ENCODE measurements around the gene SYT15.

GRCh38 chr10:46554166-46554781, 24.7 kb upstream of the SYT15 start:
- no peak for TF ChIP-seq BCL11A (tag by site-specific recombination; IDR thresholded peaks at IDR 0.05; ENCODE audit: low read depth)
- TF ChIP-seq, protein P1, sequence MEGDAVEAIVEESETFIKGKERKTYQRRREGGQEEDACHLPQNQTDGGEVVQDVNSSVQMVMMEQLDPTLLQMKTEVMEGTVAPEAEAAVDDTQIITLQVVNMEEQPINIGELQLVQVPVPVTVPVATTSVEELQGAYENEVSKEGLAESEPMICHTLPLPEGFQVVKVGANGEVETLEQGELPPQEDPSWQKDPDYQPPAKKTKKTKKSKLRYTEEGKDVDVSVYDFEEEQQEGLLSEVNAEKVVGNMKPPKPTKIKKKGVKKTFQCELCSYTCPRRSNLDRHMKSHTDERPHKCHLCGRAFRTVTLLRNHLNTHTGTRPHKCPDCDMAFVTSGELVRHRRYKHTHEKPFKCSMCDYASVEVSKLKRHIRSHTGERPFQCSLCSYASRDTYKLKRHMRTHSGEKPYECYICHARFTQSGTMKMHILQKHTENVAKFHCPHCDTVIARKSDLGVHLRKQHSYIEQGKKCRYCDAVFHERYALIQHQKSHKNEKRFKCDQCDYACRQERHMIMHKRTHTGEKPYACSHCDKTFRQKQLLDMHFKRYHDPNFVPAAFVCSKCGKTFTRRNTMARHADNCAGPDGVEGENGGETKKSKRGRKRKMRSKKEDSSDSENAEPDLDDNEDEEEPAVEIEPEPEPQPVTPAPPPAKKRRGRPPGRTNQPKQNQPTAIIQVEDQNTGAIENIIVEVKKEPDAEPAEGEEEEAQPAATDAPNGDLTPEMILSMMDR (tag by site-specific recombination; IDR thresholded peaks at IDR 0.05), result no peak
- TF ChIP-seq MYNN (tag by site-specific recombination; IDR thresholded peaks at IDR 0.05; ENCODE audit: borderline replicate concordance), result no peak
- TF ChIP-seq, protein P2, sequence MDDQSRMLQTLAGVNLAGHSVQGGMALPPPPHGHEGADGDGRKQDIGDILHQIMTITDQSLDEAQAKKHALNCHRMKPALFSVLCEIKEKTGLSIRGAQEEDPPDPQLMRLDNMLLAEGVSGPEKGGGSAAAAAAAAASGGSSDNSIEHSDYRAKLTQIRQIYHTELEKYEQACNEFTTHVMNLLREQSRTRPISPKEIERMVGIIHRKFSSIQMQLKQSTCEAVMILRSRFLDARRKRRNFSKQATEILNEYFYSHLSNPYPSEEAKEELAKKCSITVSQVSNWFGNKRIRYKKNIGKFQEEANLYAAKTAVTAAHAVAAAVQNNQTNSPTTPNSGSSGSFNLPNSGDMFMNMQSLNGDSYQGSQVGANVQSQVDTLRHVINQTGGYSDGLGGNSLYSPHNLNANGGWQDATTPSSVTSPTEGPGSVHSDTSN (CRISPR knock-in tag; IDR thresholded peaks at IDR 0.05), result no peak
- no peak for TF ChIP-seq MEIS1 (CRISPR knock-in tag; IDR thresholded peaks at IDR 0.05; ENCODE audit: borderline replicate concordance)
- TF ChIP-seq ZNF433 (tag by site-specific recombination; IDR thresholded peaks at IDR 0.05; ENCODE audit: low read depth), result no peak

All from HEK293 (cell line).